Measurements from ENCODE around the gene CACNG1.

Gene CACNG1, protein sequence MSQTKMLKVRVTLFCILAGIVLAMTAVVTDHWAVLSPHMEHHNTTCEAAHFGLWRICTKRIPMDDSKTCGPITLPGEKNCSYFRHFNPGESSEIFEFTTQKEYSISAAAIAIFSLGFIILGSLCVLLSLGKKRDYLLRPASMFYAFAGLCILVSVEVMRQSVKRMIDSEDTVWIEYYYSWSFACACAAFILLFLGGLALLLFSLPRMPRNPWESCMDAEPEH

GRCh38 chr17:67044016-67044772 lies at the start of gene CACNG1:
Gene CACNG1, plus strand, starts transcription at chr17:67044554. Its CDS starts 107 bp downstream, at chr17:67044661.
- DNase-seq (ENCODE audit: low read depth), result no peak
- H3K4me3 ChIP-seq (ENCODE audit: low read length), result no peak within 1 kb of the TSS
- no peak for TF ChIP-seq CTCF (IDR thresholded peaks at IDR 0.05; ENCODE audit: insufficient read depth, low read depth, low read length, missing control alignments)

DNA sequence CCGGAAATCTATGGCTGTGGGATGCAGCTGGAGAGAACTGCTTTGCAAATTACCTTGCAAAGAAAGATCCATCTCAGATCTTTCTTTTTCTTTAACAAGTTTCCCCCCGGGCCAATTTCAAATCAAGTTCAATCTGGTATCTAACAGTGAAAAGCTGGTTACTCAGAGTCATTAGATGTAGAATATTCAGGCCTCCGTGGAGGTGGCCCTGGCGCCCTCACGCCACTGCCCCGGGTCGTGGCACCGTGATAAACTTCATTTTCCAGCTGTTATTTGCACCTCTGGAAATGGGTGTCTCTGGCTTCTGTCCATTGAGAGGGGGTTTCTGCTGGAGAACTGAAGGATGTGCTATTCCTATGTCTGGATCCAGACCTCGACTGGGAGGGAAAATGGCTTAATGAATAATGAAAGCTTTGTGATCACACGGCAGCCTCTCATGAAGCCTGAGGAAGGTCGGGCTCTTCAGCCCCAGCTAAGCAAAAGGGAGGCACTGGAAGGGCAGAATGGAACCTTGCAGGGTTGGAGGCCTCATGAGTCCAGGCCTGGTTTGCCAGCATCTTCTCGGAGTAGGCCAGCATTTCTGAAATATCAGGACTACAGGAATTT lies 49.3 kb upstream of the CACNG1 start:
- TF ChIP-seq CTCF (IDR thresholded peaks at IDR 0.05; ENCODE audit: insufficient read depth, low read depth, low read length, missing control alignments), result no peak
- no peak for DNase-seq (ENCODE audit: low read depth)
- H3K4me3 ChIP-seq (ENCODE audit: low read length), result no peak overlapping the region

GRCh38 chr17:66995944-66996343 lies 48.4 kb upstream of the CACNG1 start:
- TF ChIP-seq CTCF (IDR thresholded peaks at IDR 0.05; ENCODE audit: insufficient read depth, low read depth, low read length, missing control alignments), result no peak
- no peak overlapping the region for H3K4me3 ChIP-seq (ENCODE audit: low read length)
- DNase-seq (ENCODE audit: low read depth), result no peak

GRCh38 chr17:66996926-66997325 lies 47.4 kb upstream of the CACNG1 start:
- H3K4me3 ChIP-seq (ENCODE audit: low read length), result no peak overlapping the region
- no peak for DNase-seq (ENCODE audit: low read depth)
- TF ChIP-seq CTCF (IDR thresholded peaks at IDR 0.05; ENCODE audit: insufficient read depth, low read depth, low read length, missing control alignments), result no peak

- TF ChIP-seq CTCF (IDR thresholded peaks at IDR 0.05; ENCODE audit: insufficient read depth, low read depth, low read length, missing control alignments), result no peak
- H3K4me3 ChIP-seq (ENCODE audit: low read length), result no peak overlapping the region
- no peak for DNase-seq (ENCODE audit: low read depth)
These were observed 41.1 kb upstream of the CACNG1 start for GRCh38 chr17:67003231-67003630.

DNA sequence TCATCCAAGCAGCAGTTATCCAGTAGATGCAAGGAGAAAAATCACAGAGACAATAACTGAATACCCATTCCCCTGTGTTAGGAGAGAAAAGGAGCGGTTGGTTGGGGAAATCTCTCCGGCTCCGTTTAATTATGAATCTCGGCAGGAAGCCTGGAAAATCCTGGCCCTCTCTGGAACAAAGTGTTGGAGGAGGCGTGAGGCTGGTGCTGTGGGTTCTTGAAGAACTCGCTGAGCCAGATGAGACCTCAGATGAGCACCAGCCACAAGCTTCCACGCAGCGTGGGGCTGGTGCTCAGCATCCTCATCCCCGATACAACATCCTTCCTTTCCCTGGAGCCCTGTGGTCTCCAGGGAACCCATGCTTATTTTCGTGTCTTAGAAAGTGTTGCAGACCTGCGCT lies 40.2 kb upstream of the CACNG1 start:
- H3K4me3 ChIP-seq (ENCODE audit: low read length), result no peak overlapping the region
- DNase-seq (ENCODE audit: low read depth), result no peak
- TF ChIP-seq CTCF (IDR thresholded peaks at IDR 0.05; ENCODE audit: insufficient read depth, low read depth, low read length, missing control alignments), result no peak
